Sigmoid colon (tissue), 4 donors: ENCODE data around the gene TTC3.

Source experiments
- POLR2A ChIP-seq, 2 donors: fragments of 450-650 bp; IDR thresholded peaks; one replicate each; pipeline ENCODE4 v1.6.1; 2016; ENCODE audit warnings: antibody characterized with exemption in 2 of 2, mild to moderate bottlenecking in 2 of 2, moderate library complexity in 2 of 2
- POLR2AphosphoS5 ChIP-seq, 4 donors: sonication (generic); formaldehyde crosslinking; IDR thresholded peaks; one replicate each; pipeline ENCODE4 v1.6.1; 2017; ENCODE audit warnings: antibody characterized with exemption in 4 of 4
- TF ChIP-seq, protein P1 (sequence below), 4 experiments: fragments of 450-650 bp in 3 of 4; fragments of 200-600 bp in 1 of 4; IDR thresholded peaks; one replicate each; pipeline ENCODE4 v1.5.1; 2016 to 2019; ENCODE audit warnings: antibody characterized with exemption in 4 of 4, mild to moderate bottlenecking in 3 of 4, moderate library complexity in 2 of 4

DNA sequence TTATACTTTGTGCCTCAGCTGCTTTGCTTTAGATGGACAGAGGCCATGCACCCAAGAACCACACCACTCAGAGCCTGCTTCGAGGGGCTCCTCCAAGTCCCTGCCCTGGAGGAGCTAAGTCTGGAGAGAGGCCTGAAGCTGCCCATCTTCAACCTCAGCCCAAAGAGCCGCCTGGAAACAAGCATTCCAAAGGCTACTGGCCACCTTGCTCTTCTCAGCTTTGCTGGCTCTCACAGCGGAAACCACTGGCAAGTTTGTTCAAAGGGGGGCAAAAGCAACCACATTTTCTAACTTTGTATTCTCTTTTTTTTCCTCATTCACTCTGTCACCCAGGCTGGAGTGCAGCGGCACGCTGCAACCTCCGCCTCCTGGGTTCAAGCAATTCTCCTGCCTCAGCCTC is 170.9 kb downstream of the TTC3 start:
- TF ChIP-seq, protein P1, sequence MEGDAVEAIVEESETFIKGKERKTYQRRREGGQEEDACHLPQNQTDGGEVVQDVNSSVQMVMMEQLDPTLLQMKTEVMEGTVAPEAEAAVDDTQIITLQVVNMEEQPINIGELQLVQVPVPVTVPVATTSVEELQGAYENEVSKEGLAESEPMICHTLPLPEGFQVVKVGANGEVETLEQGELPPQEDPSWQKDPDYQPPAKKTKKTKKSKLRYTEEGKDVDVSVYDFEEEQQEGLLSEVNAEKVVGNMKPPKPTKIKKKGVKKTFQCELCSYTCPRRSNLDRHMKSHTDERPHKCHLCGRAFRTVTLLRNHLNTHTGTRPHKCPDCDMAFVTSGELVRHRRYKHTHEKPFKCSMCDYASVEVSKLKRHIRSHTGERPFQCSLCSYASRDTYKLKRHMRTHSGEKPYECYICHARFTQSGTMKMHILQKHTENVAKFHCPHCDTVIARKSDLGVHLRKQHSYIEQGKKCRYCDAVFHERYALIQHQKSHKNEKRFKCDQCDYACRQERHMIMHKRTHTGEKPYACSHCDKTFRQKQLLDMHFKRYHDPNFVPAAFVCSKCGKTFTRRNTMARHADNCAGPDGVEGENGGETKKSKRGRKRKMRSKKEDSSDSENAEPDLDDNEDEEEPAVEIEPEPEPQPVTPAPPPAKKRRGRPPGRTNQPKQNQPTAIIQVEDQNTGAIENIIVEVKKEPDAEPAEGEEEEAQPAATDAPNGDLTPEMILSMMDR (IDR thresholded peaks at IDR 0.05) = no peak
- TF ChIP-seq POLR2A (IDR thresholded peaks at IDR 0.05) (no peak), POLR2AphosphoS5 (IDR thresholded peaks at IDR 0.05) (no peak)
